HG02981 (cell line): ENCODE results near the gene TNRC6C.
"Not testable (repeated sequence)": the region's sequence is repeated elsewhere in the genome, so short reads cannot be mapped to it uniquely, and the experiment has no call there.

Experiments used
- ATAC-seq: cut with Tn5 transposase; IDR thresholded peaks from one replicate; pipeline ENCODE4 v1.9.1; 2021; ENCODE audit warnings: mild to moderate bottlenecking, moderate library complexity; ENCODE audit not compliant: unreplicated experiment

Gene TNRC6C

DNA sequence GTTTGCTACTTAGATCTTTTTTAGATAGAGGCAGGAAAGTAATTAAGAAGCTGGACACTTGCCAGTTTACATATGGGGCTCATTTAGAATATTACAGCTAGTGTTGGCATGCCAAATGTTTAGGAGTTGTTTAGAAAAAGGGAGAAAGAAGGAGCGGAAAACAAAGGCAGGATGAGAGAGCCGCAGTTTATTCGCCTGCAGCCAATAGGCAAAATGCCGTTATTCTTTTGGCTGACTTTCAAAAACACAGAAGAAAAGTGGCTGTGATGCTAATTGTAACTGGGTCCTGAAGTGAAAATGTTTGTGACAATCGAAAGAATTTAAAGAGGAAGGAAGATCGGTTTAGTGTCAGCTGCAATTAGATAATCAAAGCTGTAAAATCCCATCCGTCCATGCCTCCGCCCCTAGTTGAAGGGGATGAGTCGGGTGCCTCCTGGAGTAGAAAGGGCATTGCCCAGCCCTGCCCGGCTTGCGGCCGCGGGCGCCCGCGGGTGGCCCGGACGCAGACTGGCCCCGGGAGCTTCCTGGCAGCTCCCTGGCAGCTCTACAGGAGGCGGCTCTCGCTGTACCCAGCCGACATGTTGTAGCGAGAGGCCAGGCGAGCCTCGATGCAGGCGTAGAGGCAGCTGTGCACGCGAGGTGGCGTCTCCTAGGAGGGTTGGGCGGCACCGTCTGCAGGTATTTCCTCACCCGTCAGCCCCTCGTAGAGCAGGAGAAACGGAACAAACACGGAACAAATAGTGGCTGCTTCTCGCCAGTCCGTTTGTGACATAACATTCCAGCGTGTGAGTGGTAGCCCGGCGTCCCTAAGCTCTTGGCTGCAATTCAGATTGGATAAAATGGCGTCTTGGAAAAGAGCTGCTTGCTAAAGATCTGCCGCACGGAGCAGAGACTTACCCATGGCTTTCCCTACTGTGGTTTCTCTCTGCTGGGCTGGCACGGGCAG, 82.2 kb downstream of the TNRC6C start:
- no peak for ATAC-seq

DNA sequence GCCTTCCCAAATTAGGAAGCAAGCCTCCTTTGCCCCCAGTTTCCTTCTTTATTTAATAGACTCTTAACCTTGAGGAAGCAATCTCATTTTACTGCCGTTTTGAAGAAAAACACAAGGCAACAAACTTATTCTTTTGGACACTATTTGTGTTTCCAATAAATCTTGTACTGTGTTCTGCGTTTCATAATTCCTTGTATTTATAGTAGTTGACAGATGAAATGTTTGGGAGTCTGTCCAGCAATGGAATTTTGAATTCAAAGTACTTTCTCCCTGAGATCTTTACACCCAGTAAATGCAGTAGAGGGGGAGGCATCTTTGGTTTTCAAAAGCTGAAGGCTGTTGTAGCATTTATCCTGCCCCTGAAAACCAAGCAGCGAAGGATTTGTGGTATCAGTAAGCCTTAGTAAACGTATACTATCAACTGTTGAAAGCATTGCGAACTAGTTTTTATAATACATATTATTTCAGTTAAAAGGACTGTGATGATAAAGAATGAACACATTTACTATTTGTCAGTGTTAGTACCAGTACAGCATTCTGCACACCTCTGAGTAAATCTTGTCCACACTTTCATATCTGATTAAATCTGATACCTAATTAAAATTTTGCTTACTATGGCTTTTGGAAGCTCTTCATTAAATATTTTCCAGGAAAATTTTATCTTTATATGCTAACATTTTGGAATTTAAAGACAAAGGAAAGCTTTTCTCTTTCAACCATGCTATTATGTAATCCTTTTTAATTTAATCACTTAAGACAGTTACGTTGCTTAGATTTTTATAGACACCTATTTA, 83.1 kb downstream of the TNRC6C start:
- no peak for ATAC-seq

DNA sequence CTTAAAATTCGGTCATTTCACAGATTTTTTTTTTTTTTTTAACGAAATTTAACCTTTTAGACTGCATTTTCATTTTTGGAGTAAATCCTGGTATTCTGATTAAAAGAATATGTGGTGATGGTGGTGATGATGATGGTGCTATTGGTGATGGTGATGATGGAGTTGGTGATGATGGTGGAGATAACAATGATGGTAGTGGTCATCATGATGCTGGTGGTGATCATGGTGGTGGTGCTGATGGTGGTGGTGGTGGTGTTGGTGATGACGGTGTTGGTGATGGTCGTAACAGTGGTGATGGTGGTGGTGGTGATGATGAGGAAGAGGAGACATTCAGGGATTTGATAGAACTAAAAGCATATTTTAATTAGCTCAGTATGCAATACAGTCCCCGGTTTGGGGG, 84.0 kb downstream of the TNRC6C start:
- ATAC-seq, result no peak

DNA sequence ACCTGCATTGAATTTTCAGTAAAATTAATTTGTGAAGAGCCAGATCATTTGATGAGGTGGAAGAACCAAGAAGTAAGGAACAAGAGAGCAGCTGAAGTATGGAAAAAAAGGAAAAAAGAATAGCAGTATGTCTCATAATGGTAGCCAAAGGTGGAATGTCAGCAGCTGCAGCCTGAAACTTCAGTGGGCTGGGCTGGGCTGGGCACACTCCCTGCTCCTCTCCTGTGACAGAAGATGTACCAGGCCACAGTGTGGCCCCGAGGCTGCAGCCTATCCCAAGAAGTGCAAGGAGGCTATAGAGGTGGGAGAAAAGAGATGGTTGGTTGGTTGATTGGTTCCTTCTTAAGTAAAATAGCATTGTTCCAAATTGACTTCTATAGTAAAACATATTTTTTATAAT, 84.5 kb downstream of the TNRC6C start:
- no peak for ATAC-seq

DNA sequence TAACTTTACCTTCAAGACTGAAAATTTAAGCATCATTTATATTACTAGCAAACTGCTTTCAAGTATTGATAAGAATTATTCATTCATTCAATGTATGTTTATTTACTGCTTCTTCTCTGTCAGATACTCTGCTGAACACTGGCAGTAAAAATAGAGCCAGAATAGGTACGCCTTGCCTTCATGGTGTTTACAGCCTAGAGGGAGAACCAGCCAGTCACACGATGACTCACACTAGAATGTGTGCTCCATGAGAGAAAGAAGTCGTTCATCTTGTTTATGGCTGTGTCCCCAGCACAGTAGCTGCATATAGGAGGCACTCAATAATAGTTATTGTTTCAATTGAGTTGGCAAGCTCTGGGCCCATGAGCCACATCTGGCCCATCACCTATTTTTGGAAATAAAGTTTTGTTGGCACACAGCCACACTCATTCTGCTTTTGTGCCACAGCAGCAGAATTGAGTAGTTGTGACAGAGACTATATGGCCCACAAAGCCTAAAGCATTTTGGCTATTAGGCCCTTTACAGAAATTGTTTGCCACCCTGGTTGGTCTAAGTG, 85.9 kb downstream of the TNRC6C start:
- ATAC-seq, result no peak

DNA sequence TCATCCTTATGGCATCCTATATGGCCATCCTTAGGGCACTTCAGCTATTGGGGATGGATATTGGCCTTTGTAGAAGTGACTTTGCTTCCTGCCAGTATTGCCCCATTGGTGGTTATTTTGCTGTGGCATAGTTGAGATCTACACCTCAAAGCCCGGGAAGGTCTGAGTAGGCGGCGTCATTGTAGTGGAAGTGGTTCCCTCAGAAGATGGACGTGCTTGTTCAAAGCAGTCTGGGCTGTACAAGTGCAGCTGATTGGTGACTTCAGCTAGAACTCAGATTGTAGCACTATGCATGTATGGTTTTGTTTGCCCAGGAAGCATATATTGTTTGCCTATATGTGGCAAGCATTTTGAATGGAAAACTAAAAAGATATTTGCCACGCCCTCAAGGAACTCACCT, 86.8 kb downstream of the TNRC6C start:
- ATAC-seq, result no peak

DNA sequence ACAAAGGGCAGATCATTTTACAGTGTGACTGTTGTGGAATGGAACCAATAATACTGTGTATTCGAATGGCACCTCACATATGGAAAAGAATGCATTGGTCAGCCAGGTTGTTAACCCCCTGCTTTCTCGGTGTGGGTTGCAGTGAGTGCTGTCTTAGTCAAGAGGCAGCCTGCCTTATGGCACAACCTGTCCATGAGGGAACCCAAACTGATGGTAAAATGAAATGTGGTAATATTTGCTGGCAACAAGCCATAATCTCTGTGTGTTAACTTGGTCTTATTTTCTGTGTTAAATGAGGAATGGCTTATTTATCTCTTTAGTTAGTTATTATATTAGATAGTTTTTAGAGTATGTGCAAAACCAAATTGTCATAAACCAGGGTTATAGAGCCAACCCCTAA, 88.4 kb downstream of the TNRC6C start:
- no peak for ATAC-seq

DNA sequence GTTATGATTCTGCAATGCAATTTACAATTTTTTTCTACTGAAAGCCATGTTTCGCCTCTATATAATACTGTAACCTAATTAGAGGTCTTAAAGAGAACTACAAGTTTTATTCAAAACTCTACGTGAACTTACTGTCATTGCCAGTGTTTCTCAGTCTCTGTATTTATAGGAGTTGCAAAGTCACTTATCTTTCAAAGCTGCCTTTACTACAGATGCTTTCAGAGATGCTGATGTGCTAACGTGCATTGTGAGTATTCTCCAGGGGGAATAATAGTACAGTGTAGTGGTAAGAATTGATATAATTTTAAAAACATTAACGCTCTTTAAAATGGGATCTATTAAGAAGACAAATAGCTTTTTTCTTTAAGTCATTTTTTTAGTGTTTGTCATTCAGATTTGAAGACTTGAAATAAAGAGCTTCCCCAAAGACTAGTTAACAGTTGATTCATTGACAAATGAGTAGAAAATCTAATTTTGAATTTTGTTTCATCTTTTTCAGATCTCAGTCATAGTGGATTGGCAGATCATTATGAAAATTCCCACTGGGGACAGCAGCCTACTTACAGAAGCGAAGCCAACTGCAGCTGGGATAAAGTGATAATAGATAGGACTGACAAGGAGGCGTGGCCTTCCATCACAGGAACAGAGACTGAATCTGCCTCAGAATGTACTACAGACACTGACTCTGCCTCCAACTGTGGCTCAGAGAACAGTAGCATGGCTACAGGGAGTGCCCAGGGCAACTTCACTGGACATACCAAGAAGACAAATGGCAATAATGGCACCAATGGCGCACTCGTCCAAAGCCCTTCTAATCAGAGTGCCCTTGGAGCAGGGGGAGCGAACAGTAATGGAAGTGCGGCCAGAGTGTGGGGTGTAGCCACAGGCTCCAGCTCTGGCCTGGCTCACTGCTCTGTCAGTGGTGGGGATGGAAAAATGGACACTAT, 90.1 kb downstream of the TNRC6C start:
- no peak for ATAC-seq

DNA sequence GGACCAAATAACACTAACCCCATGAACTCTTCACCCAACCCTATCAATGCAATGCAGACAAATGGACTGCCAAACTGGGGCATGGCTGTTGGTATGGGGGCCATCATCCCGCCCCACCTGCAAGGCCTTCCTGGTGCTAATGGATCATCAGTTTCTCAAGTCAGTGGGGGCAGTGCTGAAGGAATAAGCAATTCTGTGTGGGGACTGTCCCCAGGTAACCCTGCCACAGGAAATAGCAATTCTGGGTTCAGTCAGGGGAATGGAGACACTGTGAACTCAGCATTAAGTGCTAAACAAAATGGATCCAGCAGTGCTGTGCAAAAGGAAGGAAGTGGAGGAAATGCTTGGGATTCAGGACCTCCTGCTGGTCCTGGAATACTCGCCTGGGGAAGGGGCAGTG, 91.1 kb downstream of the TNRC6C start:
- ATAC-seq, result no peak

DNA sequence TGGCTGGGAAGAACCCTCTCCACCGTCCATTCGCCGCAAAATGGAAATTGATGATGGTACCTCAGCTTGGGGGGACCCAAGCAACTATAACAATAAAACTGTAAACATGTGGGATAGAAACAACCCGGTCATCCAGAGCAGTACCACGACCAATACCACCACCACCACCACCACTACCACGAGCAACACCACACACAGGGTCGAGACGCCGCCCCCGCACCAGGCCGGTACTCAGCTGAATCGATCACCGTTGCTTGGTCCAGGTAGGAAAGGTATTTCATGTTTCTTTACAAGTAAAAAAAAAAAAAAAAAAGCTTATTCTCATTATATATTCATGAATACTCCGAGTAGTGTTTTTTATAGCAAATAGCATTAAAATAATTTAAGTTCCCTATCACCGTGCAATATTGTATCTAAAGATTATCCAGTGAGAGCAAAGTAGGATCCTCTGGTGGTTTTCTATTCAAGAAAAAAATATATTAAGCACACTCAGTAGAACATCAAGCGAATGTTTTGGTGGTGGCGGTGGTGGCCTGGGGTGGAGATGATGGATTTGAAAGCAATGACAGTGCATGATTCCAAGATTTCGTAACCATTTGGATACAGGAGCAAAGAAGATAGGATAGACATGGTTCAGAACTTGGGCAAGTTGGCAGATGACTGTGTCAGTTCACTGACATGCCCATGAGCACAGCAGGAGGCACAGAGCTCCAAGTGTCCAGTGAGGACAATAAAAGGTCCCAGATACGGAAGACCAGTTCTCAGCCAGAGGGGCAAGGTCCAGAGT, 92.9 kb downstream of the TNRC6C start:
- no peak for ATAC-seq

DNA sequence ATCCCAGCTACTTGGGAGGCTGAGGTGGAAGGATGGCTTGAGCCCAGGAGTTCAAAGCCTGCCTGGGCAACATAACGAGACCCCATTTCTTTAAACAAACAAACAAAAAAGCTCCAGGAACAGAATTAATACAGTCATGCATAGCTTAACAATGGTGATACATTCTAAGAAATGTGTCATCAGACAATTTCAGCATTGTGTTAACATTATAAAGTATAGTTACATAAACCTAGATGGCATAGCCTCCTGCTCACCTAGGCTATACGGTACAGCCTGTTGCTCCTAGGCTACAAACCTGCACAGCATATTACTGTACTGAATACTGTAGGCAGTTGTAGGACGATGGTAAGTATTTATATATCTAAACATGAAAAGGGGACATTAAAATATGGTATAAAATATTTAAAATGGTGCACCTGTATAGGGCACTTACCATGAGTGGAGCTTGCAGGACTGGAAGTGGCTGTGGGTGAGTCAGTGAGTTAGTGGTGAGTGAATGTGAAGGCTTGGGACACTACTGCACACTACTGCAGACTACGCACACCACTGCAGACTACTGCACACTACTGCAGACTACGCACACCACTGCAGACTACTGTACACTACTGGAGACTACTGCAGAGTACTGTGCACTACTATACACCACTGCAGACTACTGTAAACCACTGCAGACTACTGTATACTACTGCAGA, 95.4 kb downstream of the TNRC6C start:
- ATAC-seq, result no peak

DNA sequence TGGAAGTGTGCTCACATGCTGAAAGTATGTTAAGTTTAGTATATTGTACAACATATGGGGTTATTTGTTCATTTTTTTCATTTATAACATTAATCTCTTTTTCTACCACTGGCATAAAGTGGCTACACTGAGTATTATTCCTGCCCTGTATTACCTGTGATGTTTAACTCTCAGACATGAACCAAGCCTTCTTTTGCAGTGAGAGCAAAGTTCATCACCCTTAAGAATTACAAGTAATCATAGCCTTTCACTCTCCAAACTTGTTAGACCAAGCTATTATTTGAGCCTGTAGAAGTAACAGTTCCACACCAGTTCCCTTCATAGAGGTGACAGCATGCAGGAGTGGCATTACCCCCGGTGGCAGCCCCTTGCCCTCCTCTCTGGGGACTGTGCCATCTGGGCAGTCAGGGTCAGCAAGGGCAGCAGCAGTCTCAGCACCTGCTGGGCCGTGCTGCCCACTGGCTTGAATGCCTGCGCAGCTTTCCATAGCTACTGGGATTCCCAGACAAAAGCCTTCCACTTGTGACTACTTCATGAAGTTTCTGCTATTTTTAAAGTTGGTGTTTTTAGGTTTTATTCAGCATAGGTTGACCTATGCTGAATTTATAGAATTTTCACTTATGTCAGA, 98.7 kb downstream of the TNRC6C start:
- no peak for ATAC-seq

DNA sequence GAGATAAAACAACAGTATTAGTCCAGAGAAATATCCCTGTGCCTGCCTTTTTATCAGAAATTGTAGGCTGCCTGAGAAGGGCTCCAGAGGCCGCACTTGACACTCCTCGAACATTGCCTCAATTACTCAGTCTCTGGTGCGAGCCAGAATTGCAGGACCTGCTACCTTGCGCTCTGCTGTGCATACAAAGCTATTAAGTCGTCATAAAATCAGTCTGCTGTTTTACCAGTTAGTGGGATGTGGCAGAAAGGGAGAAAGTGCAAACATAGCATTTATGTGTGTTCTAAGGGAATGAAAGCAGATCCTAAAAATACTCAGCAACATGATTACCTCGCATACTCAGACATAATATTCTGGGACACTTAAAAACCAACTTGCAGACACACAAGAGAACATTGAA, 99.5 kb downstream of the TNRC6C start:
- no peak for ATAC-seq

DNA sequence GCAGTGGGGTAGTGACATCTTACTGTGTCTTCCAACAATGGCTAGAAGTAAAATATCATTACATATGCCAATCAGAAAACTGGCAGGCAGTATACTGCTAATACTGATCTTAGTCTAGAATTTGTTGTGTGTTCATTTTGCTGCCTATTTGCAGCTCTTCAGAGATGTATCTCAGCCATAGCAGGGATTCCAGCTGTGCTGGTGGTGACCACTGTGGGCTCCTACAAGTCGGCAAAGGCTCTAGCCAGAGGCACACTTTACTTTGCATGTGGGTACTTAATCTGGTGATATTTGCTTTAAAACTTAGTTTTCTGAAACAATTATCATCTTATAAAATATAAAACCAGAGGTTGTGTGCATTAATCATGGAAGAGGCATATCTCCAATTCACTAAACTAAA, 100.1 kb downstream of the TNRC6C start:
- ATAC-seq, result no peak

DNA sequence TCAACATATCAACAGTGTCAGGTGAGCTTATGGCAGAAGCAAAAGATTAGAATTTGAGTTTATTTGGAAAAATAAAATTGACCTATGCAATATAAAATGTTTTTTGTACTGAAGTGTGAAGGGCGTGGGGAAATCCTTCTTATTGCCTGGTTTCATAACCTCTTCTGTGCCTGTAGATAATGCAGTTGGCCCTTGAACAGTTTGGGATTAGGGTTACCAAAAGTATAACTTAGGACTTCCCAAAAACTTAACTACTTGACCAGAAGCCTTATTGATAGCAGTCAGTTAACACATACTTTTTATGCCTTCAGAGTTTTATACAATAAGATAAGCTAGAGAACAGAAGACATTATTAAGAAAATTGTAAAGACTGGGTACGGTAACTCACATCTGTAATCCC, 104.1 kb downstream of the TNRC6C start:
- no peak for ATAC-seq

DNA sequence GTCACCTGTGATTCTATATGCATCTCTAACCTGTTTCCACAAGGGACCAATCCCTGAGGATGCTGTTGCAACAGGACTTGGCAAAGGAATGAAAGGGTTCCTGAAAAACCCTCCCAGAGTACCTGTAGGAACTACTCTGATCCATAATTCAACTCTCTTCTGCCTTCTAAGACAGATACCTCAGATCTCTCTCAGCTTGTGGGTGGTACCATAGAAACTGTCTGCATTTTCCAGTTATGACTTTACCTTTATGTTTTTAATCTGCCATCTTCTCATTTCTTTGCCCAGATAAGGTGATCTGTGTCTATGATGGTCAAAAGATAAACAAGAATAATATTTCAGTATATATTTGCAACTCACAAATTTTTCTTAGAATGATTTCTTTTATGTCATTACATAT, 105.0 kb downstream of the TNRC6C start:
- no peak for ATAC-seq

DNA sequence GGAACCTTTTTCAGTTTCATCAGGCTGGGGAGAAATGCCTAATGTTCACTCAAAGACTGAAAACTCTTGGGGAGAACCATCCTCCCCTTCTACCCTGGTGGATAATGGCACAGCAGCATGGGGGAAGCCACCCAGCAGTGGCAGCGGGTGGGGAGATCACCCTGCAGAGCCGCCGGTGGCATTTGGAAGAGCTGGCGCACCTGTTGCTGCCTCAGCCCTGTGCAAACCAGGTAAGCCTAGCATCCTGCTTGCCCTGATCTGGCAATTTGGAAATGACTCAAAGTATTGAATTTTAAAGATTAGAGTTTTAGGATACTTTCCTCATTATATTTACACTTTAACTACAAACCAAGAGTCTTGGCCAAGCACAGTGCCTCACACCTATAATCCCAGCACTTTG, 106.2 kb downstream of the TNRC6C start:
- no peak for ATAC-seq

DNA sequence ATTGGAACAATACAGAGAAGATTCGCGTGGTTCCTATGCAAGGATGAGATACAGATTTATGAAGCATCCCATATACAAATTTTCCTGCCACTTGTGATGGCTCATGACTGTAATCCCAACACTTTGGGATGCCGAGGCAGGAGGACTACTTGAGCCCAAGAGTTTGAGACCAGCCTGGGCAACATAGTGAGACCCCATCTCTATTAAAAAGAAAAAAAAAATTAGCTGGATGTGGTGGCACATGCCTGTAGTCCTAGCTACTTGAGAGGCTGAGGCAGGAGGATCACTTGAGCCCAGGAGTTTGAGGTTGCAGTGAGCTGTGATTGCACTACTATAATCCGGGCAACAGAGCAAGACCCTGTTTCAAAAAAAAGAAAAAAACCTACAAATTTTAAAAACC, 108.5 kb downstream of the TNRC6C start:
- ATAC-seq, result not testable (repeated sequence)

DNA sequence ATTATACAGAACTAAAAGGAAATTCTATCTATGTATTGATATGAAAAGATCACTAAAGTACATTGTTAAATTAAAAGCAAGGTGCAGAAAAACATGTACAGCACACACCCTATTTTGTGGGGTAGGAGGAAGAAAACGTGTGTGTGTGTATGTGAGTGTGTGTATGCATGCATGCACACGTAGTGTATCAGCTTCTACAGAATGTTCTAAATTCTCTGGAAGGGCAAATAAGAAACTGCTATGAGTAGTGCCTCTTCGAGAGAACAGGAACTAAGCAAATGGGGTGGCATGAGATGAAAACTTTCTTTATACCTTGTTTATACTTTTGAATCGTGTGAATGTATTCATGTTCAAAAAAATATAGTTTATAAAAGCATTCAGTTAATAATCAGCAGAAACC, 111.2 kb downstream of the TNRC6C start:
- ATAC-seq, result no peak
